ENCODE data around the gene DPYD. TPM values are rescaled to one million over a fixed set of nuclear protein-coding genes. Genes with fewer than 3 reads are reported as not detected.

DPYD gene
- total RNA-seq, 4 donors from 2014 or later: 30.9 to 66.6 (median 48.2) TPM

GRCh38 chr1:97630948-97631347 lies 289.9 kb downstream of the DPYD start:
- Histone ChIP-seq H3K4me1 (no peaks in the 10 kb centered on the region), H3K27ac (no peak overlapping the region), H3K4me3 (no peak overlapping the region), H3K27me3 (no peaks in the 10 kb centered on the region), H3K36me3 (no peaks in the 10 kb centered on the region), H3K9me3 (no peaks in the 10 kb centered on the region)
- TF ChIP-seq CTCF (IDR thresholded peaks at IDR 0.05) (no peak), POLR2A (IDR thresholded peaks at IDR 0.05) (no peak)
- intact Hi-C loops (cut with DNase I; ENCODE audit: low total_unique reads): no loop called here
- DNase-seq: peak in 1 of 2 donors; percentile 14

- intact Hi-C loops (cut with DNase I; ENCODE audit: low total_unique reads): no loop called here
- Histone ChIP-seq H3K4me3 (no peak overlapping the region), H3K36me3 (no peaks in the 10 kb centered on the region), H3K4me1 (no peaks in the 10 kb centered on the region), H3K9me3 (no peaks in the 10 kb centered on the region), H3K27ac (no peak overlapping the region), H3K27me3 (no peaks in the 10 kb centered on the region)
- no peak for TF ChIP-seq CTCF (IDR thresholded peaks at IDR 0.05)
- no peak for TF ChIP-seq POLR2A (IDR thresholded peaks at IDR 0.05)
- DNase-seq: no peak
These were observed 290.6 kb downstream of the DPYD start for GRCh38 chr1:97630281-97630680.

- H3K27ac ChIP-seq: peak overlapping the region in 1 of 2 donors; percentile 55
- H3K36me3 ChIP-seq: no peaks in the 10 kb centered on the region
- TF ChIP-seq CTCF (IDR thresholded peaks at IDR 0.05) (no peak), POLR2A (IDR thresholded peaks at IDR 0.05) (no peak)
- H3K4me3 ChIP-seq: no peak overlapping the region
- no peaks in the 10 kb centered on the region for H3K9me3 ChIP-seq
- intact Hi-C loops (cut with DNase I; ENCODE audit: low total_unique reads): no loop called here
- no peaks in the 10 kb centered on the region for H3K27me3 ChIP-seq
- H3K4me1 ChIP-seq: no peaks in the 10 kb centered on the region
- no peak for DNase-seq
These were observed 297.6 kb downstream of the DPYD start for GRCh38 chr1:97623220-97623619.

GRCh38 chr1:97621955-97622354 lies 298.9 kb downstream of the DPYD start:
- no peak overlapping the region for H3K4me3 ChIP-seq
- no peaks in the 10 kb centered on the region for H3K4me1 ChIP-seq
- no peak for DNase-seq
- no peaks in the 10 kb centered on the region for H3K9me3 ChIP-seq
- no peaks in the 10 kb centered on the region for H3K36me3 ChIP-seq
- no peak for TF ChIP-seq CTCF (IDR thresholded peaks at IDR 0.05)
- TF ChIP-seq POLR2A (IDR thresholded peaks at IDR 0.05): no peak
- no peaks in the 10 kb centered on the region for H3K27me3 ChIP-seq
- intact Hi-C loops (cut with DNase I; ENCODE audit: low total_unique reads): no loop called here
- no peak overlapping the region for H3K27ac ChIP-seq

- H3K4me1 ChIP-seq: no peaks in the 10 kb centered on the region
- intact Hi-C loops (cut with DNase I; ENCODE audit: low total_unique reads): no loop called here
- no peaks in the 10 kb centered on the region for H3K9me3 ChIP-seq
- H3K36me3 ChIP-seq: no peaks in the 10 kb centered on the region
- H3K27ac ChIP-seq: no peak overlapping the region
- no peak for TF ChIP-seq CTCF (IDR thresholded peaks at IDR 0.05)
- TF ChIP-seq POLR2A (IDR thresholded peaks at IDR 0.05): no peak
- no peak overlapping the region for H3K4me3 ChIP-seq
- no peak for DNase-seq
- no peaks in the 10 kb centered on the region for H3K27me3 ChIP-seq
These were observed 301.1 kb downstream of the DPYD start for GRCh38 chr1:97619706-97620105.

All from uterus (tissue), 4 donors.